ENCODE measurements around the gene DMKN.
"Not testable (repeated sequence)": the region's sequence is repeated elsewhere in the genome, so short reads cannot be mapped to it uniquely, and the experiment has no call there.

Gene DMKN

GRCh38 chr19:35495107-35496064 lies 18.1 kb downstream of the DMKN start:
- DNase-seq: peak; percentile 45

GRCh38 chr19:35493971-35494370 lies 19.5 kb downstream of the DMKN start:
- no peak for DNase-seq

GRCh38 chr19:35491836-35492360 lies 21.6 kb downstream of the DMKN start:
- DNase-seq: no peak

- no peak for DNase-seq
These were observed 23.1 kb downstream of the DMKN start, which contains the start of gene KRTDAP for GRCh38 chr19:35490364-35490763. TSS of gene KRTDAP (minus strand) at chr19:35490464. CDS start at chr19:35490442, 22 bp downstream.

DNA sequence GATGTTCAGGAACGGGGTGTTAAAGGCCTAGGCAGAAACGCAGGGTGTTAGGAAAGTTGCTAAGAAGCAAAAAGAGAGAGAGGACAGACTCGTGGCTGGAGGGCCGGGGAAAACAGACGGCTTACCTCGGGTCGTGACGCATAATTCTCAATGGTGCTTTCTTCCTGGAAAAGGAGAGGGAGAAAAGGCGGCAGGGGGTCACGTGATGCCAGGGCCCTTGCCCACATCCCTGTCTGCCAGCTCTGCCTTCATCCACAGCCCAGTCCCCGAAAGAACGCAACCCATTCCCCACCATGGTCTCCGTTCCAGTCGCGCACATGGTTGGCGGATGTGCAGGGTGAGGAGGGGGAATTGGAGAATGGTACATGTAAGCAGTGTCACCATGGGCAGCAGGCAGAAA lies 24.8 kb downstream of the DMKN start:
- DNase-seq: no peak

- no peak for DNase-seq
These were observed 25.7 kb downstream of the DMKN start for GRCh38 chr19:35487656-35488182.

- no peak for DNase-seq
These were observed 27.2 kb downstream of the DMKN start for GRCh38 chr19:35486268-35486708.

- DNase-seq: no peak
These were observed 29.0 kb downstream of the DMKN start for GRCh38 chr19:35484252-35485036.

- no peak for DNase-seq
These were observed 30.4 kb downstream of the DMKN start for GRCh38 chr19:35483089-35483488.

- no peak for DNase-seq
These were observed 34.4 kb downstream of the DMKN start for GRCh38 chr19:35478794-35479677.

DNA sequence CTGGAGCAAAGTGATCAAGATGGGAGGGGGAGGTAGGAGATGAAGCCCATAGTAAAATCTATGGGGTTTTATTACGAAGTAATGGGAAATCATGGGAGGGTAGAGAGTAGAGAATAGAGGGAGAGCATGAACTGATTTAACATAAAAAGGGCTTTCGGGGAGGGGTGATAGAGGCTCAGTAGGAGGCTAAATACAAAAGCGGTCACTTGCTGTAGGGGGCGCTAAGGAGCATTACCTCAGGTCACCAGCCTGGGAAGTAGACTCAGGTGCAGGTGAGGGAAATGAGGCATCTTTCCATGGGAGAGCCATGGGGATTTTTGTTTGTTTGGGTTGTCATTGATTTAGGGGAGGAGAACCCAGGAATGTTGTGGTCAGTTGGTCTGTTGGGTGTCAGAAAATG lies 37.3 kb downstream of the DMKN start:
- no peak for DNase-seq

DNA sequence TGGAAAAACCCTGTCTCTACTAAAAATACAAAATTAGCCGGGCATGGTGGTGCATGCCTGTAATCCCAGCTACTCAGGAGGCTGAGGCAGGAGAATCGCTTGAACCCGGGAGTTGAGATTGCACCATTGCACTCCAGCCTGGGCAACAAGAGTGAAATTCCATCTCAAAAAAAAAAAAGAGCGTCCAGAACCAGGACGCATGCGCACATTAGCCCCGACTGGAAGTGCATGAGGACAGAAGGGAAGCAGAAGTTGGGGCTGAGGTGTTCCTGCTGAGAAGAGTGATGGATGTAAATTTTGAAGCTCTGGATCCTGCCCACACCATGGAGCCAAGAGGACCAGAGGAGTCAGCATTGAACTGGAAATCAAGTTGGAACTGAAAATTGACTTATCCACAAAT lies 38.9 kb downstream of the DMKN start:
- not testable (repeated sequence) for DNase-seq

- DNase-seq: no peak
These were observed 39.3 kb downstream of the DMKN start for GRCh38 chr19:35474104-35474503.

DNA sequence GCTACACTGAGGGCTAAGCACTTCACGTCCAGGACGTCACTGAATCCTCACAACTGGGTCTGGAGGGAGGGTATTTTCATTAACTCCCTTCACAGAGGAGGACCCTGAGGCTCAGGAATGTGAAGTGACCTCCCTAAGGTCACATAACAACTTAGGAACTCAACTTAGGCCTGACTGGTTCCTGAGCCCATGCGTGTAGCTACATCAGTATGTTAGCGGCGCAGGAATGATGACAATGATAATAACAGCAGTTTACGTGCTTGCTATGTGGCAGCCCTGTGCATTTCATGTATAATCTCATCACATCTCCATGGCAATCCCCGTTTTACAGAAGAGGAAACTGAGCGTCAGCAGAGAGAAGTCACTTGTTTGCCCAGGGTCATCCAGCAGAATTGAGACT lies 41.5 kb downstream of the DMKN start:
- no peak for DNase-seq

- not testable (repeated sequence) for DNase-seq
These were observed 42.4 kb downstream of the DMKN start for GRCh38 chr19:35471075-35471474.

DNA sequence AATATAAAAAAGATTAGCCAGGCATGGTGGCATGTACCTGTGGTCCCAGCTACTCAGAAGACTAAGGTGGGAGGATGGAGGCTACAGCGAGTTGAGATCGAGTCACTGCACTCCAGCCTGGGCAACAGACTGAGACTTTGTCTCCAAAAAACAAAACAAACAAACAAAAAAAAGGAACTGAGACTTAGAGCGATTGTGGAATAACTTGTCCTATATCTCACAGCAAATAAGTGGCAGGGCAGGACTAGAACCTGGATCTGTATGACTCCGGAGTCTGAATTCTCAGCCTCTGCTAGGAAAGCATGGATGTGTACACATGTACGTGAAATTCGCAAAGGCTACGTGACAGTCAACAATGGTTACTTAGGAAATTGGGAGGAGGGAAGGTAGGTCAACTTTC lies 43.3 kb downstream of the DMKN start:
- DNase-seq: no peak

GRCh38 chr19:35468637-35469036 lies 44.8 kb downstream of the DMKN start:
- DNase-seq: peak; percentile 41

DNA sequence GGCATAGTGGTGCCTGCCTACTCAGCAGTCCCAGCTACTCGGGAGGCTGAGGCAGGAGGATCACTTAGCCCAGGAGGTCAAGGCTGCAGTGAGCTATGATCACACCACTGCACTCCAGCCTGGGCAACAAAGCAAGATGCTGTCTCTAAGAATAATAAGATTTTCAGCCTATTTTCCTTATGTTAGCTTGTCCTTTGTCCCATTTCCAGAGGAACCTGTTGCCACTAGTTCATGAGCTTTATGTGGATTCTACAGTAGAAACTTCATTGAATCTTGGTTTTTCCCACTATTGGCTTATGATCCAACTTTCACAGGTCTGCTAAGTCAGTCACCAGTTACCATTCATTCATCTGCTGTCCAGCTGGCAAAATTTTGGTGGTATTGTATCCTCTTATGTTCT lies 47.2 kb downstream of the DMKN start:
- DNase-seq: no peak

- not testable (repeated sequence) for DNase-seq
These were observed 50.5 kb downstream of the DMKN start for GRCh38 chr19:35462956-35463355.

- DNase-seq: no peak
These were observed 50.9 kb downstream of the DMKN start for GRCh38 chr19:35462476-35462953.

GRCh38 chr19:35461788-35462187 lies 51.7 kb downstream of the DMKN start:
- DNase-seq: not testable (repeated sequence)

DNA sequence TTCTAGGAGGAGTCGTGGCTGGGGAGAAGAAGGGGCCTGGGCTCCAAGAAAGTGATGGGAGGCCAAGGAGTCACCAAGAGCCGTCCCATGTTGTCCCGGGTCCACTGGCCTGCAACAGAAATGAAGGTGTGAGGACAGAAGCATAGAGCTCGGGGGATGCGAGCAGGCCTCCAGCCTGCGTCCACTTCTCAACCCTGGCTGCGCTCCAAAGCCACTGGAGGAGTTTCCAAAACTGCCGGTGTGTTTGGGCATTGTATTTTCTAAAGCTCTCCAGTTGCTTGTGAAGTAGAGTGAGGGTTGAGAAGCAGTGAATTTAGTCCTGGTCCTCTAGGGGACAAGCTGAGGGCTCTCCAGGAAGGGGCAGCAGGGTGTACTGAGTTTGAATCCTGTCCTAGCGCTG lies 52.4 kb downstream of the DMKN start:
- no peak for DNase-seq
